SH-SY5Y (cell line): Measurements from ENCODE around the gene UBQLN4.

Source experiments
- GATA2 ChIP-seq: IDR thresholded peaks from 2 replicates; pipeline ENCODE4 v1.6.1; 2011; ENCODE audit warnings: mild to moderate bottlenecking, low read depth, low read length
- GATA3 ChIP-seq: IDR thresholded peaks from 2 replicates; pipeline ENCODE4 v1.6.1; 2011; ENCODE audit warnings: low read depth, mild to moderate bottlenecking, low read length, moderate library complexity

- no peak for TF ChIP-seq GATA2
- TF ChIP-seq GATA3, result no peak
Observed at GRCh38 chr1:155999964-156000363, 53.6 kb downstream of the UBQLN4 start.
